ENCODE results near the gene KDM4C. TPM values are rescaled to one million over a fixed set of nuclear protein-coding genes. Genes with fewer than 3 reads are reported as not detected.

Gene KDM4C
- total and polyA plus RNA-seq, 2 of the 8 experiments (the other 6 are each of a cell fraction or from before 2014, with no cell fraction given) = 13.0 to 26.1 TPM

- CTCF ChIA-PET (ENCODE audit: partially characterized antibody) = interaction anchor here (1.0 to 2.5 kb wide), 3 partner anchors 20 to 63 kb away, joined by 4 to 12 read pairs (median 5); no protein-coding TSS in a partner anchor
Observed at GRCh38 chr9:6889868-6890267, 132.1 kb downstream of the KDM4C start.

More at GRCh38 chr9:6889868-6890267, 132.1 kb downstream of the KDM4C start:
- H2BK15ac ChIP-seq (ENCODE audit: low read length) = no peak overlapping the region
- no peak overlapping the region for H3K27ac ChIP-seq (ENCODE audit: low read depth, low read length)
- no peaks in the 10 kb centered on the region for H3K27me3 ChIP-seq (replicated peaks in 1 of 4; ENCODE audit: control insufficient read depth in 3 of 4, extremely low read depth in 1 of 4, insufficient read depth in 3 of 4, low read length in 3 of 4)
- DNase-seq (ENCODE audit: low read depth in 1 of 2, low spot score in 2 of 2) (no peak), FAIRE-seq (no peak)
- no peak overlapping the region for H3K9ac ChIP-seq (replicated peaks in 1 of 4; ENCODE audit: extremely low read depth in 1 of 4, low read depth in 3 of 4, low read length in 3 of 4)
- H3K79me1 ChIP-seq (ENCODE audit: low read depth, low read length) = no peaks in the 10 kb centered on the region
- no peak overlapping the region for H3K14ac ChIP-seq (ENCODE audit: insufficient read length)
- no peak overlapping the region for H3K18ac ChIP-seq (ENCODE audit: extremely low read depth, low read length)
- H2AFZ ChIP-seq (ENCODE audit: low read length) = no peak overlapping the region
- H4K20me1 ChIP-seq (replicated peaks in 1 of 2; ENCODE audit: control insufficient read depth in 1 of 2, insufficient read depth in 2 of 2, low read length in 2 of 2) = no peaks in the 10 kb centered on the region
- H3K23me2 ChIP-seq (ENCODE audit: low read depth, low read length) = no peaks in the 10 kb centered on the region; the same call in 1 of the 2 replicates
- H2BK120ac ChIP-seq (replicated peaks; ENCODE audit: low read depth, low read length) = no peak overlapping the region
- H2BK12ac ChIP-seq (ENCODE audit: low read depth, low read length) = no peak overlapping the region
- H3K56ac ChIP-seq (replicated peaks; ENCODE audit: insufficient read length, low read depth, low read length) = no peak overlapping the region
- no peak overlapping the region for H4K91ac ChIP-seq (replicated peaks; ENCODE audit: insufficient read length, low read length)
- peaks cover 0 to 3% (median 0%) of the 10 kb centered on the region in 4 experiments; a peak in 1 of 8 replicates for H3K36me3 ChIP-seq (ENCODE audit: control insufficient read depth in 2 of 4, insufficient read depth in 4 of 4, low read length in 3 of 4)
- POLR2A ChIA-PET (ENCODE audit: partially characterized antibody) = no interaction called here
- no peak overlapping the region for H4K8ac ChIP-seq (ENCODE audit: extremely low read depth, insufficient read depth, low read length)
- no peaks in the 10 kb centered on the region for H3K9me3 ChIP-seq (ENCODE audit: insufficient read depth in 2 of 2, low read depth in 1 of 2, low read length in 1 of 2)
- H3K23ac ChIP-seq (ENCODE audit: insufficient read length) = no peak overlapping the region
- H3K4ac ChIP-seq (replicated peaks; ENCODE audit: insufficient read length, low read depth, low read length) = no peak overlapping the region
- H3K4me2 ChIP-seq (ENCODE audit: insufficient read depth in 1 of 2, low read depth in 2 of 2, low read length in 2 of 2) = no peak overlapping the region
- TF ChIP-seq CBX8 (IDR thresholded peaks at IDR 0.05; ENCODE audit: borderline replicate concordance, low read depth, low read length) = no peak
- TF ChIP-seq ASH2L (IDR thresholded peaks at IDR 0.05; ENCODE audit: low read length) = no peak
- TF ChIP-seq HDAC2 (IDR thresholded peaks at IDR 0.05; ENCODE audit: borderline replicate concordance in 1 of 2, low read depth in 2 of 2, low read length in 2 of 2) = no peak
- no peak for TF ChIP-seq JUND (IDR thresholded peaks at IDR 0.05; ENCODE audit: low read length)
- H4K5ac ChIP-seq (ENCODE audit: insufficient read length, low read depth, low read length) = no peak overlapping the region
- 93% methylated on average over 5 of the region's 5 CpGs; no CpG with 5 or more reads in 1 of the 2 experiments for WGBS, 2 experiments (ENCODE audit: extremely low coverage in 1 of 2, insufficient coverage in 1 of 2, insufficient read length in 1 of 2, insufficient replicate concordance in 2 of 2, low coverage in 1 of 2, low lambda C conversion rate in 2 of 2, missing lambda C conversion rate in 1 of 2)
- H2AK5ac ChIP-seq (ENCODE audit: low read depth, low read length) = no peak overlapping the region
- H3K4me1 ChIP-seq (replicated peaks in 1 of 4; ENCODE audit: control insufficient read depth in 3 of 4, insufficient read depth in 4 of 4, low read length in 3 of 4) = no peaks in the 10 kb centered on the region
- H2BK5ac ChIP-seq (ENCODE audit: low read depth, low read length) = no peak overlapping the region
- H3K79me2 ChIP-seq (ENCODE audit: control insufficient read depth in 1 of 2, insufficient read depth in 2 of 2, low read length in 2 of 2) = no peaks in the 10 kb centered on the region
- H2BK20ac ChIP-seq (ENCODE audit: low read length) = no peak overlapping the region
- H3K4me3 ChIP-seq (ENCODE audit: extremely low read depth in 1 of 4, insufficient read depth in 2 of 4, low read depth in 3 of 4, low read length in 4 of 4) = no peak overlapping the region

Data from H1 (cell line).